WTC11 (cell line): ENCODE results near the gene TST. TPM values are rescaled to one million over a fixed set of nuclear protein-coding genes. Genes with fewer than 3 reads are reported as not detected.
A peak's percentile ranks its signal among the peaks of the same experiment; 100 is the strongest.

Experiments used
- ATAC-seq: fragments of 200-7000 bp; cut with Tn5 transposase; 2 replicates; pipeline ENCODE4 v1.10.0; 2021; ENCODE audit warnings: mild to moderate bottlenecking, moderate library complexity
- CTCF ChIA-PET: fragments of 300-600 bp; sonication (Branson Sonifier 250); formaldehyde crosslinking; loops from one replicate; lab custom pipeline; 2021; ENCODE audit warnings: antibody characterized with exemption; lab: Charles Lee
- POLR2A ChIA-PET: fragments of 350-600 bp; sonication (Branson Sonifier 250); formaldehyde crosslinking; loops from one replicate; lab custom pipeline; 2021; ENCODE audit warnings: antibody characterized with exemption; lab: Charles Lee
- DNase-seq: peaks from one replicate; pipeline ENCODE4 v3.0.0; 2021; ENCODE audit warnings: low spot score
- H3K27ac Mint-ChIP-seq: 2 replicates; pipeline ENCODE4 v1.8.0; 2021; ENCODE audit warnings: mixed read lengths
- H3K27me3 Mint-ChIP-seq: 2 replicates; pipeline ENCODE4 v1.8.0; 2021; ENCODE audit warnings: low read depth, mild to moderate bottlenecking, moderate library complexity, mixed read lengths
- H3K36me3 Mint-ChIP-seq: 2 replicates; pipeline ENCODE4 v1.8.0; 2021; ENCODE audit warnings: mixed read lengths
- H3K4me1 Mint-ChIP-seq: 2 replicates; pipeline ENCODE4 v1.8.0; 2022; ENCODE audit warnings: mixed read lengths
- H3K4me3 Mint-ChIP-seq: 2 replicates; pipeline ENCODE4 v1.8.0; 2021; ENCODE audit warnings: mild to moderate bottlenecking, moderate library complexity, mixed read lengths
- H3K9me3 Mint-ChIP-seq: 2 replicates; pipeline ENCODE4 v1.8.0; 2021; ENCODE audit warnings: mixed read lengths
- AR ChIP-seq: fragments of 250-450 bp; sonication (Bioruptor Pico); IDR thresholded peaks from 2 replicates; pipeline ENCODE4 v1.9.0; 2021; ENCODE audit warnings: mild to moderate bottlenecking
- CDX4 ChIP-seq: fragments of 250-450 bp; sonication (Bioruptor Pico); IDR thresholded peaks from 2 replicates; pipeline ENCODE4 v1.9.0; 2021; ENCODE audit warnings: moderate library complexity, mild to moderate bottlenecking, inconsistent platforms, borderline replicate concordance
- EMX1 ChIP-seq: fragments of 250-450 bp; sonication (Bioruptor Pico); IDR thresholded peaks from 2 replicates; pipeline ENCODE4 v1.8.0; 2021; ENCODE audit warnings: mild to moderate bottlenecking
- ETV6 ChIP-seq: sonication (generic); formaldehyde crosslinking; IDR thresholded peaks from 2 replicates; pipeline ENCODE4 v1.8.1; 2022; ENCODE audit warnings: mild to moderate bottlenecking, missing genetic modification reagents
- GABPB1 ChIP-seq: sonication (generic); formaldehyde crosslinking; IDR thresholded peaks from 2 replicates; pipeline ENCODE4 v1.8.1; 2023; ENCODE audit warnings: mild to moderate bottlenecking, missing genetic modification reagents
- GRHL2 ChIP-seq: fragments of 250-450 bp; sonication (Bioruptor Pico); IDR thresholded peaks from 2 replicates; pipeline ENCODE4 v1.8.0; 2022; ENCODE audit warnings: mild to moderate bottlenecking, moderate library complexity; ENCODE audit not compliant: insufficient replicate concordance, severe bottlenecking
- HMGXB4 ChIP-seq: sonication (generic); formaldehyde crosslinking; IDR thresholded peaks from 2 replicates; pipeline ENCODE4 v1.8.1; 2023; ENCODE audit warnings: mild to moderate bottlenecking, moderate library complexity, missing genetic modification reagents
- KAT7 ChIP-seq: sonication (generic); formaldehyde crosslinking; IDR thresholded peaks from 2 replicates; pipeline ENCODE4 v1.8.1; 2023; ENCODE audit warnings: missing genetic modification reagents, mild to moderate bottlenecking, borderline replicate concordance
- MAX ChIP-seq: sonication (generic); formaldehyde crosslinking; IDR thresholded peaks from 2 replicates; pipeline ENCODE4 v1.8.0; 2022; ENCODE audit warnings: mild to moderate bottlenecking, missing genetic modification reagents
- MLX ChIP-seq: sonication (generic); formaldehyde crosslinking; IDR thresholded peaks from 2 replicates; pipeline ENCODE4 v1.8.1; 2023; ENCODE audit warnings: mild to moderate bottlenecking, missing genetic modification reagents, moderate library complexity
- MXD4 ChIP-seq: fragments of 250-450 bp; sonication (Bioruptor Pico); IDR thresholded peaks from 2 replicates; pipeline ENCODE4 v1.8.0; 2021; ENCODE audit warnings: mild to moderate bottlenecking, moderate library complexity, borderline replicate concordance
- NFATC4 ChIP-seq: fragments of 250-450 bp; sonication (Bioruptor Pico); IDR thresholded peaks from 2 replicates; pipeline ENCODE4 v1.9.0; 2021; ENCODE audit warnings: mild to moderate bottlenecking
- RORB ChIP-seq: fragments of 250-450 bp; sonication (Bioruptor Pico); IDR thresholded peaks from 2 replicates; pipeline ENCODE4 v1.9.0; 2021; ENCODE audit warnings: mild to moderate bottlenecking
- TP53 ChIP-seq: sonication (generic); formaldehyde crosslinking; IDR thresholded peaks from 2 replicates; pipeline ENCODE4 v1.8.1; 2023; ENCODE audit warnings: mild to moderate bottlenecking, missing genetic modification reagents
- ZBTB21 ChIP-seq: sonication (generic); formaldehyde crosslinking; IDR thresholded peaks from 2 replicates; pipeline ENCODE4 v1.8.1; 2023; ENCODE audit warnings: mild to moderate bottlenecking, missing genetic modification reagents, borderline replicate concordance
- ZNF263 ChIP-seq: sonication (generic); formaldehyde crosslinking; IDR thresholded peaks from 2 replicates; pipeline ENCODE4 v1.8.1; 2022; ENCODE audit warnings: low read depth, mild to moderate bottlenecking, moderate library complexity, missing genetic modification reagents
- total RNA-seq: library from RNA; stranded (reverse); gene quantifications from 3 replicates; pipeline ENCODE4 v1.2.3, GENCODE V29; 2021

The TST gene
- total RNA-seq, 1 experiment from 2014 or later, result 24.4 TPM

GRCh38 chr22:37016134-37016910 lies 2.9 kb downstream of the TST start:
- H3K27me3 Mint-ChIP-seq, result no peaks in the 10 kb centered on the region; the same call in 1 of the 2 replicates
- H3K4me1 Mint-ChIP-seq, result peaks cover 23% of the 10 kb centered on the region
- ATAC-seq, result no peak
- ChIA-PET CTCF (interaction anchor here (0.8 to 4.9 kb wide), 5 partner anchors 18 to 183 kb away, joined by 3 to 13 read pairs (median 3); no protein-coding TSS in a partner anchor), POLR2A (no interaction called here)
- H3K4me3 Mint-ChIP-seq, result no peak overlapping the region
- TF ChIP-seq RORB (CRISPR knock-in tag), result no peak
- 0 out of 2 replicates have a peak, but pooled peaks have one; percentile 18 for TF ChIP-seq ZNF263 (CRISPR knock-in tag)
- TF ChIP-seq KAT7 (CRISPR knock-in tag), result no peak
- DNase-seq, result no peak
- no peaks in the 10 kb centered on the region for H3K9me3 Mint-ChIP-seq
- no peak overlapping the region for H3K27ac Mint-ChIP-seq
- H3K36me3 Mint-ChIP-seq, result no peaks in the 10 kb centered on the region; the same call in 1 of the 2 replicates

- no peak overlapping the region for H3K4me3 Mint-ChIP-seq
- CTCF ChIA-PET, result interaction anchor here (1.0 to 4.9 kb wide), 5 partner anchors 17 to 184 kb away, joined by 3 to 13 read pairs (median 4); no protein-coding TSS in a partner anchor
- no peaks in the 10 kb centered on the region for H3K9me3 Mint-ChIP-seq
- DNase-seq (no peak), ATAC-seq (no peak)
- TF ChIP-seq EMX1 (no peak), ETV6 (CRISPR knock-in tag) (no peak), GRHL2 (CRISPR knock-in tag) (no peak), MLX (CRISPR knock-in tag) (no peak), ZBTB21 (CRISPR knock-in tag) (no peak)
- H3K36me3 Mint-ChIP-seq, result no peaks in the 10 kb centered on the region; the same call in 1 of the 2 replicates
- no peaks in the 10 kb centered on the region; the same call in 1 of the 2 replicates for H3K27me3 Mint-ChIP-seq
- POLR2A ChIA-PET, result no interaction called here
- peaks cover 18% of the 10 kb centered on the region for H3K4me1 Mint-ChIP-seq
- H3K27ac Mint-ChIP-seq, result no peak overlapping the region
Measured at GRCh38 chr22:37015587-37015878, 3.7 kb downstream of the TST start.

- TF ChIP-seq HMGXB4 (no peak), CDX4 (CRISPR knock-in tag) (no peak), NFATC4 (CRISPR knock-in tag) (no peak), MAX (CRISPR knock-in tag) (no peak), AR (CRISPR knock-in tag) (no peak), MXD4 (CRISPR knock-in tag) (no peak), KAT7 (CRISPR knock-in tag) (no peak), TP53 (CRISPR knock-in tag) (no peak), GABPB1 (CRISPR knock-in tag) (no peak)
- TF ChIP-seq, all 79 proteins: peak for 0
- ATAC-seq (no peak), DNase-seq (no peak)
- CTCF ChIA-PET, result interaction anchor here (1.0 to 4.9 kb wide), 6 partner anchors 16 to 185 kb away, joined by 3 to 13 read pairs (median 4); no protein-coding TSS in a partner anchor
- Mint-ChIP-seq H3K4me1 (peaks cover 16% of the 10 kb centered on the region), H3K4me3 (no peak overlapping the region), H3K27me3 (peaks cover under 1% of the 10 kb centered on the region), H3K9me3 (no peaks in the 10 kb centered on the region), H3K36me3 (no peaks in the 10 kb centered on the region; the same call in 1 of the 2 replicates), H3K27ac (peak overlapping the region; percentile 87)
- POLR2A ChIA-PET, result no interaction called here
Measured at GRCh38 chr22:37014835-37015586, 4.2 kb downstream of the TST start.
